GM21423 (cell line): Measurements from ENCODE around the gene PRR18.

Experiments used
- ATAC-seq: cut with Tn5 transposase; IDR thresholded peaks from one replicate; pipeline ENCODE4 v1.9.1; 2021; ENCODE audit warnings: mild to moderate bottlenecking, moderate library complexity; ENCODE audit not compliant: unreplicated experiment

Gene PRR18

GRCh38 chr6:166278579-166279392 is 29.4 kb downstream of the PRR18 start:
- ATAC-seq: no peak

- ATAC-seq: no peak
Measured at GRCh38 chr6:166277892-166278578, 30.2 kb downstream of the PRR18 start.

- no peak for ATAC-seq
Measured at GRCh38 chr6:166277018-166277417, 31.2 kb downstream of the PRR18 start.

GRCh38 chr6:166275714-166276166 is 32.5 kb downstream of the PRR18 start:
- ATAC-seq: peak; percentile 82

GRCh38 chr6:166274739-166275370 is 33.3 kb downstream of the PRR18 start:
- no peak for ATAC-seq

GRCh38 chr6:166274163-166274562 is 34.0 kb downstream of the PRR18 start:
- ATAC-seq: no peak

GRCh38 chr6:166271376-166271765 is 36.8 kb downstream of the PRR18 start:
- no peak for ATAC-seq

GRCh38 chr6:166270706-166271375 is 37.4 kb downstream of the PRR18 start:
- no peak for ATAC-seq

GRCh38 chr6:166269301-166270039 is 38.7 kb downstream of the PRR18 start:
- no peak for ATAC-seq

GRCh38 chr6:166268431-166268830 is 39.8 kb downstream of the PRR18 start:
- no peak for ATAC-seq

- no peak for ATAC-seq
Measured at GRCh38 chr6:166267526-166267925, 40.7 kb downstream of the PRR18 start.

- ATAC-seq: no peak
Measured at GRCh38 chr6:166266336-166266735, 41.9 kb downstream of the PRR18 start.

GRCh38 chr6:166262743-166263515 is 45.3 kb downstream of the PRR18 start:
- no peak for ATAC-seq

GRCh38 chr6:166259296-166259977 is 48.8 kb downstream of the PRR18 start:
- ATAC-seq: peak; percentile 46

GRCh38 chr6:166258854-166259276 is 49.3 kb downstream of the PRR18 start:
- peak; percentile 83 for ATAC-seq

- ATAC-seq: no peak
Measured at GRCh38 chr6:166257911-166258318, 50.3 kb downstream of the PRR18 start.
